HG03378 (cell line): ENCODE measurements around the gene NDUFAF2.
"Not testable (repeated sequence)": the region's sequence is repeated elsewhere in the genome, so short reads cannot be mapped to it uniquely, and the experiment has no call there.

Experiments used
- ATAC-seq: cut with Tn5 transposase; IDR thresholded peaks from one replicate; pipeline ENCODE4 v1.9.1; 2021; ENCODE audit warnings: mild to moderate bottlenecking, moderate library complexity; ENCODE audit not compliant: unreplicated experiment

NDUFAF2 gene

GRCh38 chr5:60992871-60993270 is 47.9 kb downstream of the NDUFAF2 start:
- no peak for ATAC-seq

GRCh38 chr5:60993425-60993824 is 48.4 kb downstream of the NDUFAF2 start:
- no peak for ATAC-seq

GRCh38 chr5:60993875-60994571 is 49.0 kb downstream of the NDUFAF2 start:
- no peak for ATAC-seq

GRCh38 chr5:60996368-60996767 is 51.4 kb downstream of the NDUFAF2 start:
- ATAC-seq, result no peak

GRCh38 chr5:60997721-60998120 is 52.7 kb downstream of the NDUFAF2 start:
- no peak for ATAC-seq

GRCh38 chr5:61000887-61001286 is 55.9 kb downstream of the NDUFAF2 start:
- no peak for ATAC-seq

- ATAC-seq, result no peak
Observed at GRCh38 chr5:61001647-61002046, 56.6 kb downstream of the NDUFAF2 start.

GRCh38 chr5:61002611-61003355 is 57.8 kb downstream of the NDUFAF2 start:
- no peak for ATAC-seq

GRCh38 chr5:61004448-61004847 is 59.4 kb downstream of the NDUFAF2 start:
- ATAC-seq, result no peak

- no peak for ATAC-seq
Observed at GRCh38 chr5:61009907-61010306, 64.9 kb downstream of the NDUFAF2 start.

- no peak for ATAC-seq
Observed at GRCh38 chr5:61010467-61011454, 65.8 kb downstream of the NDUFAF2 start.

- no peak for ATAC-seq
Observed at GRCh38 chr5:61018062-61018461, 73.1 kb downstream of the NDUFAF2 start.

- ATAC-seq, result no peak
Observed at GRCh38 chr5:61019642-61020041, 74.6 kb downstream of the NDUFAF2 start.

GRCh38 chr5:61020415-61020814 is 75.4 kb downstream of the NDUFAF2 start:
- ATAC-seq, result no peak

- no peak for ATAC-seq
Observed at GRCh38 chr5:61023131-61023530, 78.1 kb downstream of the NDUFAF2 start.

GRCh38 chr5:61026004-61026403 is 81.0 kb downstream of the NDUFAF2 start:
- ATAC-seq, result no peak

- no peak for ATAC-seq
Observed at GRCh38 chr5:61028382-61028781, 83.4 kb downstream of the NDUFAF2 start.

GRCh38 chr5:61029456-61030162 is 84.6 kb downstream of the NDUFAF2 start:
- ATAC-seq, result no peak

- ATAC-seq, result no peak
Observed at GRCh38 chr5:61030163-61030482, 85.1 kb downstream of the NDUFAF2 start.

- not testable (repeated sequence) for ATAC-seq
Observed at GRCh38 chr5:61031301-61031700, 86.3 kb downstream of the NDUFAF2 start.

- ATAC-seq, result no peak
Observed at GRCh38 chr5:61044545-61044944, 99.5 kb downstream of the NDUFAF2 start.
